Panc1 (cell line): ENCODE measurements around the gene COL23A1. TPM values are rescaled to one million over a fixed set of nuclear protein-coding genes. Genes with fewer than 3 reads are reported as not detected.

Experiments used
- ATAC-seq: fragments of 200-7000 bp; cut with Tn5 transposase; 2 replicates; pipeline ENCODE4 v1.9.1; 2020; ENCODE audit warnings: mild to moderate bottlenecking, moderate library complexity
- BruUV-seq: library from RNA; stranded (reverse); fragments of 400-500 nt; replicated peaks from 2 replicates; lab custom pipeline; 2021; lab: Mats Ljungman, UMichigan
- CTCF ChIA-PET: fragments of 300-600 bp; sonication (Branson Sonifier 250); formaldehyde crosslinking; loops from one replicate; lab custom pipeline; 2022; ENCODE audit warnings: antibody characterized with exemption; lab: Charles Lee
- POLR2A ChIA-PET: fragments of 300-600 bp; sonication (Branson Sonifier 250); formaldehyde crosslinking; loops from one replicate; lab custom pipeline; 2022; ENCODE audit warnings: antibody characterized with exemption; lab: Charles Lee
- DNase-seq: peaks from one replicate; pipeline ENCODE4 v3.0.0-alpha.2; 2010; ENCODE audit warnings: low read depth, low spot score
- H3K27ac ChIP-seq: 2 replicates; pipeline ENCODE4 v1.5.1; 2011; ENCODE audit warnings: mild to moderate bottlenecking, low read length, inconsistent platforms
- H3K27me3 ChIP-seq: fragments of 200-500 bp; sonication (Bioruptor generic); 2 replicates; pipeline ENCODE4 v1.6.0; 2014; ENCODE audit warnings: low read length, inconsistent platforms; ENCODE audit not compliant: control insufficient read depth, insufficient read depth
- H3K36me3 ChIP-seq: fragments of 200-500 bp; sonication (Bioruptor generic); 2 replicates; pipeline ENCODE4 v1.5.1; 2014; ENCODE audit warnings: inconsistent platforms, mild to moderate bottlenecking, low read length, moderate library complexity; ENCODE audit not compliant: control insufficient read depth, insufficient read depth
- H3K4me1 ChIP-seq: 2 replicates; pipeline ENCODE4 v1.5.1; 2011; ENCODE audit warnings: inconsistent platforms, mild to moderate bottlenecking, low read length, moderate library complexity; ENCODE audit not compliant: control insufficient read depth, insufficient read depth
- H3K4me3 ChIP-seq, 2 experiments: 2 replicates each; pipeline ENCODE4 v1.5.1; 2011 to 2012; ENCODE audit warnings: low read depth in 2 of 2, low read length in 2 of 2, mild to moderate bottlenecking in 2 of 2, inconsistent platforms in 1 of 2, moderate library complexity in 1 of 2
- H3K9me3 ChIP-seq: fragments of 200-500 bp; sonication (Bioruptor generic); 2 replicates; pipeline ENCODE4 v1.5.1; 2014; ENCODE audit warnings: low read depth, mild to moderate bottlenecking, inconsistent platforms, low read length, moderate library complexity; ENCODE audit not compliant: control insufficient read depth, insufficient read depth
- POLR2AphosphoS5 ChIP-seq: IDR thresholded peaks from 2 replicates; pipeline ENCODE4 v1.6.1; 2012; ENCODE audit warnings: mild to moderate bottlenecking, low read depth, low read length, moderate library complexity
- SIN3A ChIP-seq: IDR thresholded peaks from 2 replicates; pipeline ENCODE4 v1.6.1; 2012; ENCODE audit warnings: low read depth, mild to moderate bottlenecking, low read length, moderate library complexity, borderline replicate concordance; ENCODE audit not compliant: insufficient read depth
- TCF7L2 ChIP-seq: IDR thresholded peaks from 2 replicates; pipeline ENCODE4 v1.6.1; 2011; ENCODE audit warnings: mild to moderate bottlenecking, low read depth, low read length, inconsistent platforms
- in situ Hi-C: cut with HindIII; loops from 2 replicates; pipeline ENCODE4 v1.10.0; 2016; ENCODE audit warnings: low sequenced_read_pairs, low pct_unique_long_range_greater_than_20kb
- intact Hi-C: fragments of 100-400 bp; cut with micrococcal nuclease; formaldehyde crosslinking; loops from one replicate; pipeline ENCODE4 v1.10.0; 2022; ENCODE audit not compliant: unreplicated experiment
- total RNA-seq: library from RNA; stranded (reverse); gene quantifications from one replicate; pipeline ENCODE4 v1.2.1, GENCODE V29; 2021; ENCODE audit not compliant: unreplicated experiment
- TF ChIP-seq, protein P1 (sequence below), 2 experiments: IDR thresholded peaks; 2 replicates each; pipeline ENCODE4 v1.6.1; 2011 to 2012; ENCODE audit warnings: low read depth in 2 of 2, control low read depth in 1 of 2, low read length in 1 of 2, mild to moderate bottlenecking in 1 of 2, moderate library complexity in 1 of 2; ENCODE audit not compliant: insufficient read depth in 1 of 2
- TF ChIP-seq, protein P2 (sequence below): fragments of 450-650 bp; IDR thresholded peaks from 2 replicates; pipeline ENCODE4 v1.5.1; 2017; ENCODE audit warnings: mild to moderate bottlenecking

COL23A1 gene
- total RNA-seq, 1 experiment from 2014 or later, result 0.05 TPM

DNA sequence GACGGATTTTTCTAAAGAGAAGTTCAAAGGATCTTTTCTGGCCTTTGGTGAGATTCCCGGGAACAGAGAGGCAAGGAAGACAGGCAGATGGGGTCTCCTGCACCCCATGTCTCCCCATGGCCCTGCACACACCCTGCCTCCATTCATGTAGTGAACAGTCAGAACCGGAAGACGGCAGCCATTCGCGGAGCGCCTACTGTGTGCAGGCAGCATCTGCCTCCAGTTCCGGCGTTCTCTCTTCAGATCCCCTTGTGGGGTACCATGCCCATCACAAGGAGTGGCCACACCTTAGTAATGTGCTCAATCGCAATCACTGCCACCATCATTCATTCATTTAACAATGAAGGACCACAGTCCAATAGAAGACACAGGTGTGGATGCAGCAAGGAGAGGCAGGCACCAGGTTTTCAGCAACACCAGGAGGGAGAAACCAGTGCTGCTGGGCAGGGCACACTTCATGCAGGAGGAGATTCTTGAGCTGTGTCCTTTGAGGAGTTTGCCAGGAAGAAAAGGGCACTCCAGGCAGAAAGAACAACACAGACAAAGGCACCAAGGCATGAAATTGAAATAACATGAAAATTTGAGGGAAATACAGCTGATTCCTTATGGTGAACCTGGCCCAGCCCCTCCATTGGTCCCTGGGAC lies 186.1 kb downstream of the COL23A1 start:
- Histone ChIP-seq H3K27me3 (peaks cover 2% of the 10 kb centered on the region; the same call in 1 of the 2 replicates), H3K27ac (no peak overlapping the region), H3K4me3 (no peak overlapping the region), H3K4me1 (no peaks in the 10 kb centered on the region), H3K9me3 (no peaks in the 10 kb centered on the region), H3K36me3 (no peaks in the 10 kb centered on the region)
- ChIA-PET POLR2A (no interaction called here), CTCF (no interaction called here)
- no TSS peak for BruUV-seq
- in situ Hi-C loops (no loop called here), intact Hi-C loops (no loop called here)
- ATAC-seq, result no peak
- DNase-seq, result no peak
- TF ChIP-seq POLR2AphosphoS5 (no peak), SIN3A (no peak), TCF7L2 (no peak)
- TF ChIP-seq, protein P1, sequence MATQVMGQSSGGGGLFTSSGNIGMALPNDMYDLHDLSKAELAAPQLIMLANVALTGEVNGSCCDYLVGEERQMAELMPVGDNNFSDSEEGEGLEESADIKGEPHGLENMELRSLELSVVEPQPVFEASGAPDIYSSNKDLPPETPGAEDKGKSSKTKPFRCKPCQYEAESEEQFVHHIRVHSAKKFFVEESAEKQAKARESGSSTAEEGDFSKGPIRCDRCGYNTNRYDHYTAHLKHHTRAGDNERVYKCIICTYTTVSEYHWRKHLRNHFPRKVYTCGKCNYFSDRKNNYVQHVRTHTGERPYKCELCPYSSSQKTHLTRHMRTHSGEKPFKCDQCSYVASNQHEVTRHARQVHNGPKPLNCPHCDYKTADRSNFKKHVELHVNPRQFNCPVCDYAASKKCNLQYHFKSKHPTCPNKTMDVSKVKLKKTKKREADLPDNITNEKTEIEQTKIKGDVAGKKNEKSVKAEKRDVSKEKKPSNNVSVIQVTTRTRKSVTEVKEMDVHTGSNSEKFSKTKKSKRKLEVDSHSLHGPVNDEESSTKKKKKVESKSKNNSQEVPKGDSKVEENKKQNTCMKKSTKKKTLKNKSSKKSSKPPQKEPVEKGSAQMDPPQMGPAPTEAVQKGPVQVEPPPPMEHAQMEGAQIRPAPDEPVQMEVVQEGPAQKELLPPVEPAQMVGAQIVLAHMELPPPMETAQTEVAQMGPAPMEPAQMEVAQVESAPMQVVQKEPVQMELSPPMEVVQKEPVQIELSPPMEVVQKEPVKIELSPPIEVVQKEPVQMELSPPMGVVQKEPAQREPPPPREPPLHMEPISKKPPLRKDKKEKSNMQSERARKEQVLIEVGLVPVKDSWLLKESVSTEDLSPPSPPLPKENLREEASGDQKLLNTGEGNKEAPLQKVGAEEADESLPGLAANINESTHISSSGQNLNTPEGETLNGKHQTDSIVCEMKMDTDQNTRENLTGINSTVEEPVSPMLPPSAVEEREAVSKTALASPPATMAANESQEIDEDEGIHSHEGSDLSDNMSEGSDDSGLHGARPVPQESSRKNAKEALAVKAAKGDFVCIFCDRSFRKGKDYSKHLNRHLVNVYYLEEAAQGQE (IDR thresholded peaks at IDR 0.05; ENCODE audit: insufficient read depth in 1 of 2, low read depth in 2 of 2, low read length in 1 of 2), result no peak
- TF ChIP-seq, protein P2, sequence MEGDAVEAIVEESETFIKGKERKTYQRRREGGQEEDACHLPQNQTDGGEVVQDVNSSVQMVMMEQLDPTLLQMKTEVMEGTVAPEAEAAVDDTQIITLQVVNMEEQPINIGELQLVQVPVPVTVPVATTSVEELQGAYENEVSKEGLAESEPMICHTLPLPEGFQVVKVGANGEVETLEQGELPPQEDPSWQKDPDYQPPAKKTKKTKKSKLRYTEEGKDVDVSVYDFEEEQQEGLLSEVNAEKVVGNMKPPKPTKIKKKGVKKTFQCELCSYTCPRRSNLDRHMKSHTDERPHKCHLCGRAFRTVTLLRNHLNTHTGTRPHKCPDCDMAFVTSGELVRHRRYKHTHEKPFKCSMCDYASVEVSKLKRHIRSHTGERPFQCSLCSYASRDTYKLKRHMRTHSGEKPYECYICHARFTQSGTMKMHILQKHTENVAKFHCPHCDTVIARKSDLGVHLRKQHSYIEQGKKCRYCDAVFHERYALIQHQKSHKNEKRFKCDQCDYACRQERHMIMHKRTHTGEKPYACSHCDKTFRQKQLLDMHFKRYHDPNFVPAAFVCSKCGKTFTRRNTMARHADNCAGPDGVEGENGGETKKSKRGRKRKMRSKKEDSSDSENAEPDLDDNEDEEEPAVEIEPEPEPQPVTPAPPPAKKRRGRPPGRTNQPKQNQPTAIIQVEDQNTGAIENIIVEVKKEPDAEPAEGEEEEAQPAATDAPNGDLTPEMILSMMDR, result no peak

DNA sequence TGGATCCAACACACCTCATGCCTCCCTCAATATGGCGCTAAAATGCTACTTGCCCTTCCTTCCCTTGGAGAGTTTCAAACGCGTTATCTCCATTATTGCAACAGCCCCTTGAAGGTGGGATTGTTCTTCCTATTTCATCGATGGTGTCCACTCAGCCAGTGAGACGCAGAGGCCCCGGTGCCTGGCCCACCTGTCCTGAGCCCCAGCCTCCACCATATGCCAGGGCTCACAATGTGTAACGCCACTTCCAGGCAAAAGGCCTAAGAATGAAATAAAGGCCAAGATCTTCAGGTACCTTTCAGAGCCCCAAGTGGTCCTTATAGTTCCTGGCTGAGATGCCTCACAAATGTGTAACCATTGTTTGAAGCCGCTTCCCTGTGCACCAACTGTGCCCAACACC lies 186.8 kb downstream of the COL23A1 start:
- in situ Hi-C loops, result no loop called here
- DNase-seq (no peak), ATAC-seq (no peak)
- CTCF ChIA-PET, result no interaction called here
- intact Hi-C loops, result no loop called here
- Histone ChIP-seq H3K4me3 (no peak overlapping the region), H3K27me3 (peaks cover 2% of the 10 kb centered on the region; the same call in 1 of the 2 replicates), H3K36me3 (no peaks in the 10 kb centered on the region), H3K4me1 (no peaks in the 10 kb centered on the region), H3K27ac (no peak overlapping the region), H3K9me3 (no peaks in the 10 kb centered on the region)
- POLR2A ChIA-PET, result no interaction called here
- no TSS peak for BruUV-seq
- TF ChIP-seq, protein P2, result no peak
- no peak for TF ChIP-seq POLR2AphosphoS5
- no peak for TF ChIP-seq TCF7L2
- TF ChIP-seq SIN3A, result no peak
- TF ChIP-seq, protein P1 (IDR thresholded peaks at IDR 0.05; ENCODE audit: insufficient read depth in 1 of 2, low read depth in 2 of 2, low read length in 1 of 2), result no peak
